ENCODE results near the gene HOXA11. TPM values are rescaled to one million over a fixed set of nuclear protein-coding genes. Genes with fewer than 3 reads are reported as not detected.

Gene HOXA11
- not detected for total RNA-seq

DNA sequence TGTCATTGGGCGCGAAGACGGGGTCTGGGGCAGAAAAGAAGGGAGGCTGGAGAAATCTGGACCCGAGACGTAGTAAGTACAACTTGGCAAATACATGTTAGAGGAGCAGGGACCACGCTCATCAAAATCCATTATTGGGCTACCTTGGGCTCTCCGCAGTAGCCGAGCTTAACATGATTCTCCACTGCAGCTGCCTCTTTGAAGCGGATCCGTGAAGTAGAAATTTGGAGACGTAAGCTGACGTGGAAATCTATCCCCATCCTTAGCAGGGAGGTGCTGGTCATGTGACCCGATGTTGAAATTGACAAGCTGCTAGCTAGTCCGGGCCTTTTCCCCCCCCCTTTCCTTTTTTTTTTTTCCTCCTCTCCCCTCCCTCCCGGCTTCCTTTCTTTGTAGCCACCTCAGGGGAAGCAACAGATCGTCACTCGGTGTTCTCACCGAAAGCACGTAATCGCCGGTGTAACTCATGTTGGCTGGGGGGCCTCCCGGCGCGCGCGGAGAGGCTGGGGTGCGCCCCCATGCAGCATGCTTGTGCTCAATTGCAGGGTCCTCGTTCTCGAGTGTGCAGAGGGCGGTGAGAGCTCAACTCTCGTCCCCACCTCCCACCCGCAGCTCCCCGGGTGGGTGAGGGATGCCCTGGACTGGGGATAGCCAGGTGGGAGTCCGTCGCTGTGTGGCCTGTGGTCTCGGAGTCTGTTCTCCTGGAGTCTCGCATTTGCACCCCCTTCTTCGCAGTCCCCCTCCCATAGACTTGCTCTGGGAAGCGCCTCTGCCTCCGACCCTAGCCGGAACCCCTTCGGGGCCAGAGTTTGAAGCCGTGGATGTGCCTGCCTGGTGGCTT, at the start of gene HOXA11:
Gene HOXA11 (minus strand): TSS at position 220 of the 841 bp plus-strand sequence. CDS start 88 bp downstream, at position 132.
- H3K36me3 Mint-ChIP-seq: peaks cover 4% of the 10 kb centered on the region
- peak; percentile 18 for DNase-seq
- no peaks in the 10 kb centered on the region for H3K9me3 Mint-ChIP-seq
- H3K27me3 Mint-ChIP-seq: peaks cover 75% of the 10 kb centered on the region
- H3K27ac Mint-ChIP-seq: peak within 1 kb of the TSS; percentile 24
- H3K4me3 Mint-ChIP-seq: peak within 1 kb of the TSS; percentile 57
- CTCF ChIA-PET: interaction anchor here (1.0 to 6.5 kb wide), 3 partner anchors 9 to 24 kb away, joined by 4 to 45 read pairs (median 4); no protein-coding TSS in a partner anchor
- POLR2A ChIA-PET: no interaction called here
- intact Hi-C loops (cut with micrococcal nuclease): loop anchor here (1.0 to 5.0 kb wide), 4 partner anchors 12 to 1323 kb away; partner anchors contain the start of gene HOXA3
- peaks cover 46% of the 10 kb centered on the region for H3K4me1 Mint-ChIP-seq (ENCODE audit: low read depth)

DNA sequence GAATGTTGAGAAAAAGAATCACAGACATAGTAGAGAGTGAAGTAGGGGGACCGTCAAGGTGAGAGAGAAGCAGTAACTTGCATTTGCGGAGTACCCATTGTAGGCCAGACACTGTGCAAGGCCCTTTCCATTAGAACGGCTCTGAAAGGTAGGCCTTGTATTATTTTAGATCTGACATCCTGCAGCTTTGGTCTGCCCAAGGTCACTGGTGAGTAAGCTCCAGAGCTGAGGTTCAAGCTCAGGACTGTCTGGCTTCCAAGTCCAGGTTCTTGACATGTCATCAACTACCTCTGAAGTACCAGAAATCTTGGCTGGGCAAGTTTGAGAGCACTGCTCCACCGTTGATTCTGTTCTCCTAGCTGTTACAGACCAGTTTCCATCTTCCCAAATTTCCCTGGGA, 44.4 kb upstream of the HOXA11 start:
- intact Hi-C loops (cut with micrococcal nuclease): no loop called here
- H3K27me3 Mint-ChIP-seq: peaks cover 33% of the 10 kb centered on the region
- DNase-seq: no peak
- H3K9me3 Mint-ChIP-seq: no peaks in the 10 kb centered on the region
- H3K4me3 Mint-ChIP-seq: no peak overlapping the region
- no peaks in the 10 kb centered on the region for H3K36me3 Mint-ChIP-seq
- peaks cover 2% of the 10 kb centered on the region for H3K4me1 Mint-ChIP-seq (ENCODE audit: low read depth)
- no peak overlapping the region for H3K27ac Mint-ChIP-seq
- POLR2A ChIA-PET: no interaction called here
- CTCF ChIA-PET: interaction anchor here (2.2 kb wide), 1 partner anchor 33 kb away, joined by 5 read pairs; no protein-coding TSS in a partner anchor

DNA sequence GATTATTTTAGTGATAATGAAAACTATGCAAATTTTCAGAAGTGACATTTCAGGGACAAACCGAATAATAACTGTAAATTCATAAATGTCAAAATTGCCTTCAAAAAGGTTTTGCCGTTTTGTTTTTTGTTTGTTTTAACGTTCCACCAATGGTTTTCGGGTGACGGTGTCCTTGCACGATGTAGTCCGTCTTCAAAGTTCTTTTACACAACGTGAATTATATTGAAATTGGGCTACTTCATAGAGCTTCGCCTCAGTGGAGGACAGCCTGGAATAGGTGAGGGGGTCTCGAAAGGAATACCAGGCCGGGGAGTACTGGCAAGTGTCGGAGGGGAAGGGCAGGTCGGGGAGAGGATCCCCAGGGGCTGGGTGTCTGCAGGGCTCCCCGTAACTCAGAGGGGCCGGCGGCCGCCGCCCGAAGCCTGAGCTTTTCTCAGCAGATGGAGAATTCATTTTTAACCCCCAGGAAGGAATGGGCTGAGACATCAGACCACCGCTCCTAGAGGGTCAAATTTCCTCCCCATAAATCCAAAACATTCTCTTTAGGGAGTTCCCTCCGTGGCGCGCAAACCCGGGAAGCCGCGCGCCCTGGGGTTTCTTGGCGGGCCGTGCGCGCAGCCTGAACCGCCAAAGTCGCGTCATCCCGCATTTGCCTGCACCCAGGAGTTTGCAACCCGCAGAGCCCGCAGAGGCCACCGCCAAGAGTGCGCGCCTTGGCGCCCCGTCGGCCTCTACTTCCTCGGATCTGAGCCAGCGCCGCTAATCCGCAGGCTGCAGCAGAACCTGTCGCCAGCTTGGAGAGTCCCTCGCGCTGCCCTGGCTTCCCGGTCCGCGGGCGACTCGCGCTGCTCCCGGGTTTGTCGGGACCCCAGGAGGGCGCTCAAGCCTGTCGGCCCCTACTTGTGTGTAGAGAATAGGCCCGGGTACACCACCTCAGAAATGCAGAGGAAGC, 40.2 kb upstream of the HOXA11 start:
- H3K4me3 Mint-ChIP-seq: no peak overlapping the region
- no peaks in the 10 kb centered on the region for H3K9me3 Mint-ChIP-seq
- POLR2A ChIA-PET: no interaction called here
- intact Hi-C loops (cut with micrococcal nuclease): no loop called here
- DNase-seq: no peak
- H3K4me1 Mint-ChIP-seq (ENCODE audit: low read depth): peaks cover 5% of the 10 kb centered on the region
- H3K27ac Mint-ChIP-seq: no peak overlapping the region
- CTCF ChIA-PET: interaction anchor here (0.6 kb wide), 1 partner anchor 397 kb away, joined by 3 read pairs; no protein-coding TSS in a partner anchor
- peaks cover 48% of the 10 kb centered on the region for H3K27me3 Mint-ChIP-seq
- H3K36me3 Mint-ChIP-seq: no peaks in the 10 kb centered on the region

DNA sequence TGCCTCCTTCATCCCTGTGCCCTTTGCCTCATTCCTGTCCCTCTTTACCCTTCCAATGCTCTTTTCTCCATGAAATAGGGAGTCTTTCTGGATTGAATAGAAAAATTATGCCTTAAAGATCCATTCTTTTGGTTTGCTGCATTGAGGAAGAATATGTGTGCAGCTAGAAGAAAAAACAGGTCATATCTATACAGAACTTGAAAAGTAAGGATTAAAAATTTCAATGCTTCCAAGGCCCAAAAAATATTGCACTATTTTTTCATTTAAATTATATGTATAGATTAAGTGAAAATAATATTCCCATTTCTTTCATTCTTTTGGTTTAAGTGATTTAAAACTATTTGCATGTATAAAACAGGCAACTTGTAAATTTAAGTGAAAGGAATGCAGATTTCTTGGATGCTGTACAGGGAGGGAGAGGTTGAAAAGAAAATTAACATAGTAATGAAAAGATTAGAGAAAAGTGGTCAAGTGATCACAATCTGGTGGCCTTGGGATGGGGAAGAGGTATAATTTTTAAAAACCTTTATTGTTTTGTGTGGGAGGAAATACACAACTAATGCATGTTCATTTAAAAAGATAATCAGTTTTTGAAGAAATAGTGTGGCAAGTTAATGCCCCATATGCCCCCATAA, 39.0 kb upstream of the HOXA11 start:
- CTCF ChIA-PET: no interaction called here
- POLR2A ChIA-PET: no interaction called here

DNA sequence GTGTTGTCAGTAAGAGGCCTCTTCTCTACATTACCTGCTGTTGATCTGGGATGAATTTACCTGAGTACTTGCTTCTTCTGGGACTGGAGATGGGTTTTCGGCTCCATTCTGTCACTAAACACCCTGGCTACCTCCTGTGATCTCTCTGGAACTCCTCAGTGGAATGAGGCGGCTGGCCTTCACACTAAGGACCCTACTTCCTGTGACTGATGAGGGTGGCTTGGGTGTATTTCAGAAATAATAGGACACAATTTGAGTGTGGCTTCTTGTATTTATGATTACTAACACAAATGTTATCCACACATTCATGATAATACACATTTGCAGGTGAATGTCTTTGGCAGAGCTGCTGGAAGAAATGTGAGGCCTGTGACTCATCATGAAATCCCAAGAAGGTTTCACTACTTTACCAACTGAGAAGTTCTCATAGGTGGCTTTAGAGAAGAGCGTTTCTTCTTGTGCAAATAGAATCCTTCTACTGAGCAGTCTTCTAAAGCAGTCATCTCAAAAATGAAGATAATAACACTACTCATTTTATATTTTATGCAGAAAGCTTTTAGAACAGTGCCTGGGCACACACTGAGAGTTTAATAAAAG, 36.3 kb upstream of the HOXA11 start:
- CTCF ChIA-PET: no interaction called here
- peaks cover 5% of the 10 kb centered on the region for H3K4me1 Mint-ChIP-seq (ENCODE audit: low read depth)
- H3K27ac Mint-ChIP-seq: no peak overlapping the region
- no peak for DNase-seq
- peaks cover 55% of the 10 kb centered on the region for H3K27me3 Mint-ChIP-seq
- no peaks in the 10 kb centered on the region for H3K9me3 Mint-ChIP-seq
- no peak overlapping the region for H3K4me3 Mint-ChIP-seq
- intact Hi-C loops (cut with micrococcal nuclease): no loop called here
- POLR2A ChIA-PET: no interaction called here
- H3K36me3 Mint-ChIP-seq: no peaks in the 10 kb centered on the region

More for the DNA sequence above, 39.0 kb upstream of the HOXA11 start:
- intact Hi-C loops (cut with micrococcal nuclease): loop anchor here (2.0 kb wide), 1 partner anchor 13 kb away; no protein-coding TSS in a partner anchor
- no peak overlapping the region for H3K4me3 Mint-ChIP-seq
- DNase-seq: no peak
- peaks cover 5% of the 10 kb centered on the region for H3K4me1 Mint-ChIP-seq (ENCODE audit: low read depth)
- no peaks in the 10 kb centered on the region for H3K36me3 Mint-ChIP-seq
- H3K27ac Mint-ChIP-seq: no peak overlapping the region
- H3K27me3 Mint-ChIP-seq: peaks cover 57% of the 10 kb centered on the region
- H3K9me3 Mint-ChIP-seq: no peaks in the 10 kb centered on the region

DNA sequence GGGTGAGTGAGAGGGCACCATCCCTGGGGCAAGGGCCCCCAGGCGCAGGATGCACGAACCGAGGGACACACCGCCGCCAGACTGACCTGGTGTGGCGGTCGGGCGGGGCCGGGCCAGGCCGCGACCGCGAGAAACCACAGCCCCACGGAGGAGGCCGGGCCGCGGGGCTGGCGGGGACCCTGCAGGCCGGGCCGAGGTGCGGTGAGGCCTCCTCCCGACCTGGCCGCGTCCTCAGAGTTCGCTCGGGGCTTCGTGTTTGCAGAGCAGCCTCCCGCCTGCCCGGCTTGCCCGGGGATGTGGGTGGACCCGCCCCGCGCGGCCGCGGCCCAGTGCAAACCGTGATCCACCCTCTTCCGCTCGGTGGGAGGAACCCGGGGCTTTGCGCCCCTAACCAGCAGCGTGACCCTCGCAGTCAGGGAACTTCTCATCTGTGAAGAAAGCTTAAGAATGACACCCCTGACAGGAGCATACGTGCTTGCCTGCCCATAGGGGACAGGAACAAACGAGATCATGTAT, 35.5 kb upstream of the HOXA11 start:
- Mint-ChIP-seq H3K36me3 (no peaks in the 10 kb centered on the region), H3K9me3 (no peaks in the 10 kb centered on the region), H3K4me1 (ENCODE audit: low read depth) (peaks cover 5% of the 10 kb centered on the region), H3K27me3 (peaks cover 60% of the 10 kb centered on the region), H3K4me3 (no peak overlapping the region), H3K27ac (no peak overlapping the region)
- DNase-seq: no peak
- intact Hi-C loops (cut with micrococcal nuclease): no loop called here
- CTCF ChIA-PET: no interaction called here
- POLR2A ChIA-PET: interaction anchor here (0.6 kb wide), 1 partner anchor 8 kb away, joined by 3 read pairs; no protein-coding TSS in a partner anchor

DNA sequence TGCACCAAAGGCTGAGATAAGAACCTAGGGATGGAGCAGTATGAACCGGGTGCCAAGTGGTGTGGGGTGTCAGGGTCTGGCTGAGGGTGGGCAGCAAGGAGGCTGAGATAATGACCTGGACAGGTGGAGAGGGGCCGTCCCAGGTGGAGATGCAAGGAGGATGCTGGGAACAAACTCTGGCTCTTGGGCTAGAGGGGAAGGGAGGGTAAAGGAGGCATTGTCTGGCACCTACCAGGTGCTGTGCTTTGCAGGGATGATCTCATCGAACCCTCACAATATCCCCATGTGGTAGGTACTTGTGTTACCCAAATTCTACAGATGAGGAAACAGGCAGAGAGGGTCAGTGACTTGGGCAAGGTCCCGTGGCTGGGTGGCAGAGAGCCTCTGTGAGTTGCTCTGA, 34.8 kb upstream of the HOXA11 start:
- Mint-ChIP-seq H3K4me3 (no peak overlapping the region), H3K4me1 (ENCODE audit: low read depth) (peaks cover 3% of the 10 kb centered on the region), H3K36me3 (no peaks in the 10 kb centered on the region), H3K9me3 (no peaks in the 10 kb centered on the region), H3K27me3 (peaks cover 59% of the 10 kb centered on the region), H3K27ac (no peak overlapping the region)
- DNase-seq: no peak
- CTCF ChIA-PET: no interaction called here
- POLR2A ChIA-PET: no interaction called here
- intact Hi-C loops (cut with micrococcal nuclease): no loop called here

DNA sequence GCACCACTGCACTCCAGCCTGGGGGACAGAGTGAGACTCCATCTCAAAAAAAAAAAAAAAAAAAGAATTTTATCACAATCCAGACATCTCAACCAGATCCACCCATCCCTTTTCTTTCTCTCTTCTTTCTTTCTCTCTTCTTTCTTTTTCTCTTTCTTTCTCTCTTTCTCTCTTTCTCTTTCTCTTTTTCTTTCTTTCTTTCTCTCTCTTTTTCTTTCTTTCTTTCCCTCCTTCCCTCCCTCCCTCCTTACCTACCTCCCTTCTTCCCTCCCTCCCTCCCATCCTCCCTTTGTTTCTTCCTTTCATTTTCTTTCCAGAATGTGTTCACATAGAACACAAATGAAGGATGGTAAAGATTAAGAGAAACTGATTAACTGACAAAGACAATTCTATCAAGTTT, 32.9 kb upstream of the HOXA11 start:
- Mint-ChIP-seq H3K4me1 (ENCODE audit: low read depth) (peaks cover 4% of the 10 kb centered on the region), H3K4me3 (no peak overlapping the region), H3K36me3 (no peaks in the 10 kb centered on the region), H3K27me3 (peaks cover 65% of the 10 kb centered on the region), H3K9me3 (no peaks in the 10 kb centered on the region), H3K27ac (no peak overlapping the region)
- ChIA-PET POLR2A (no interaction called here), CTCF (interaction anchor here (0.7 to 1.2 kb wide), 3 partner anchors 8 to 68 kb away, joined by 3 to 5 read pairs (median 4); no protein-coding TSS in a partner anchor)
- no peak for DNase-seq
- intact Hi-C loops (cut with micrococcal nuclease): no loop called here

DNA sequence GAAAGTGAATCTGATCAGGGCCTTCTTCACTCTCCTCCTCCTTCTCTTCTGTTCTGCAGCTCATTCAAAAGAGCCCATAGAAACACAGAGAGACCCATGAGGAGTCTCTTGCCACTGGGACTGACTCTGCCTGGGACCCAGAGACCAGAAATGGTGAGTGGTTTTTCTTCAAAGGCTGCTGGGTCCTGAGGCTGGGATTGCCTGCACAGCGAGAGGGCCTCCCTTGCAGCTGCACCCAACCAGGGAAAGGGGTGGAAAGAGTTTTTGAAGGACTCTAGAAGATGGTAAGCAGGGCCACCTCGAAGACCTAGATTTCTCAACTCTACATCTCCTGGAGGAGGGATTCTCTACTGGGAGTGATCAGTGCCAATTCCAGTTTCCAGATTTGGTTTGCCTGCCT, 30.3 kb upstream of the HOXA11 start:
- no peak for DNase-seq
- H3K4me1 Mint-ChIP-seq (ENCODE audit: low read depth): peaks cover 11% of the 10 kb centered on the region
- intact Hi-C loops (cut with micrococcal nuclease): no loop called here
- peaks cover 73% of the 10 kb centered on the region for H3K27me3 Mint-ChIP-seq
- CTCF ChIA-PET: no interaction called here
- no peak overlapping the region for H3K27ac Mint-ChIP-seq
- POLR2A ChIA-PET: no interaction called here
- H3K9me3 Mint-ChIP-seq: no peaks in the 10 kb centered on the region
- no peaks in the 10 kb centered on the region for H3K36me3 Mint-ChIP-seq
- no peak overlapping the region for H3K4me3 Mint-ChIP-seq

DNA sequence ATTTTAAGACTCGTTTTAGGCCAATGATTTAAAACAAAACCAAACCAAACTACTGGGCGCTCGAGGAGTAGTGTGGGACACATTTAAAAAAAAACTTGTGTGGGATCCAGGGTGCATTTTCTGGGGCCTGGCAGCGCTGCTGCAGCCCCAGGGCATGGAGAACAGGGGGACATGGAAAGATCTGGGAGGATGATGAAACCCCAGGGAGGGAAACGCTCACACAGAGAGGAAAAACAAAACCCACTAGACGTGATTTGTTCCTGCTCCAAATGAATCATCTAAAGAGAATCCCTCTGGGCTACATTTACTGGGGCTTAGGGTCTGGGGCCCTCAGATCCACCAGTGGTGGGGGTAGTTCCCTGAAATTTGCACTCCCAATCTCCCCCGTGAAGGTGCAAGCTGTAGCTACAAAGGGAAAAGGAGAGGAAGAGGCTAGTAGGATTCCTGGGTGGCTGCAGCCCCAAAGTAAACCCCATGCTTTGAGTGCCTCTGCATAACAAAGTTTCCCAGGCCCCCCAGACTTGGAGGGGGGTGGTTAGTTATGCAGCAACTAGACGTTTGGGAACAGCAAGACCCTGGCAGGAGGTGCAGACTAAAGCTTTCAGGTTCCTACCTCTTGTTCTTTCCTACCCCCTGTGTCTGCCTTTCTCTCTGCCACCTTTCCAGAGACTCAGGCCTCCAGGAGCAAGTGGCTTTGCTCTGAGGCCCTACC, 29.4 kb upstream of the HOXA11 start:
- no peak overlapping the region for H3K27ac Mint-ChIP-seq
- no peaks in the 10 kb centered on the region for H3K9me3 Mint-ChIP-seq
- peaks cover 73% of the 10 kb centered on the region for H3K27me3 Mint-ChIP-seq
- peaks cover 13% of the 10 kb centered on the region for H3K4me1 Mint-ChIP-seq (ENCODE audit: low read depth)
- intact Hi-C loops (cut with micrococcal nuclease): loop anchor here (5.0 kb wide), 1 partner anchor 718 kb away; no protein-coding TSS in a partner anchor
- DNase-seq: no peak
- H3K36me3 Mint-ChIP-seq: no peaks in the 10 kb centered on the region
- H3K4me3 Mint-ChIP-seq: no peak overlapping the region
- POLR2A ChIA-PET: no interaction called here
- CTCF ChIA-PET: no interaction called here

Data from activated CD4-positive, alpha-beta memory T cell treated with anti-CD3 and anti-CD28 coated beads for 36 hours (primary cell).